ENCODE results near the gene CHMP2B.

Gene CHMP2B, protein sequence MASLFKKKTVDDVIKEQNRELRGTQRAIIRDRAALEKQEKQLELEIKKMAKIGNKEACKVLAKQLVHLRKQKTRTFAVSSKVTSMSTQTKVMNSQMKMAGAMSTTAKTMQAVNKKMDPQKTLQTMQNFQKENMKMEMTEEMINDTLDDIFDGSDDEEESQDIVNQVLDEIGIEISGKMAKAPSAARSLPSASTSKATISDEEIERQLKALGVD

GRCh38 chr3:87227104-87227834, at the start of gene CHMP2B:
Gene CHMP2B (plus strand): TSS chr3:87227309. CDS start chr3:87227523, 214 bp downstream.
- peak; percentile 93 for DNase-seq (ENCODE audit: low spot score)

- no peak for DNase-seq (ENCODE audit: low spot score)
Measured at GRCh38 chr3:87179642-87180041, 47.5 kb upstream of the CHMP2B start.

DNA sequence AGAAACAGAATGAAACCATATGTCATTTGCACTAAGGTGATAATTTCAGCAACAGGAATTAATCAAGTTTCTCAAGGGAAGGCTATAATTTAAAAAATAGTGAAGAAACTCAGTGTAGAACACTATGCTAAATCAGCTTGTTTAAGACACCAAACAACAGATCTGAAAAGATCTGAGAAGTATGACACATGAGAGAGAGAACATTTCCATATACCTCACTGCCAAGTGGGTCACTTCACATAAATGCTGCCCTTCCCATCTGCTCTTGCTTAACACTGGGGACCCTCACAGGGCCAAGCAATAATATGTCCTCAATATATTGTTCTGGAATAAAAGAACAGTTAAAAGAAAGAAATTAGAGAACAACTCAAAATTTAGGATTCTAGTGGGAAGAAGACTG, 45.6 kb upstream of the CHMP2B start:
- DNase-seq (ENCODE audit: low spot score): no peak

GRCh38 chr3:87182023-87182422, 45.1 kb upstream of the CHMP2B start:
- DNase-seq (ENCODE audit: low spot score): no peak

- no peak for DNase-seq (ENCODE audit: low spot score)
Measured at GRCh38 chr3:87186608-87187159, 40.4 kb upstream of the CHMP2B start.

DNA sequence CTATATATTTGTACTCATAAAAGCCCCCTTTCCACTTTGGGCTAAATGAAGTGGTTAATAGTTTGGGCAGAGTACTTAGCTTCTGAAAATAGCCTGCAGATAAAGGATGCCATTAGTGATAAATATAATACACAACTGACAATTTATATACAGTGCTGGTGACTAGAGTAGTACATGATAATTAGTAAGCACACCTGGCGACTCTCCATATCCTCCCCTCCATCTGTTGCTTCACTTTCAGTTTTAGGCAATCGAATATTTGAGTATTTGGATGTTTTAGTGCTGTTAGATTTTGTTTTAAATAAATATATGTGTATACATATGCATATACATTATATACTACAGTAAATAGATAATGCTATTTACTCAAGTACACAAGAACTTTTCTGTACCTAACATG, 35.9 kb upstream of the CHMP2B start:
- no peak for DNase-seq (ENCODE audit: low spot score)

DNA sequence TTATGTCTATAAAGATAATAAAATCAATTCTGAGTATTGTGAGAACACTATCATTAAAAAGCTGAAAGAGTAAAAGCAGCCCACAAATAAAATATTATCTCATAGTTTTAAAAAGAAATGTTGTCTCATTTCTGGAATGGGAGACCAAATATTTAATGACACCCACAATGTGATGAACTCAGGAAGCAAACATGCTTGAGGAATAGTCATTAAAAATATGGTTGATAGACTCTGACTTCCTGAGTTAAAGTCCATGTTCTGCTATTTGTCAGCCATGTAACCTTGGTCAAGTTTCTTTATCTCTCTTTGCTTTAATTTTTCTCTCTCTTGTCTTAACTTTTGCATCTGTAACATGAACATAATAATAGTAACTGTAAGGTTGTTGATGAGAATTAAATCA, 35.5 kb upstream of the CHMP2B start:
- no peak for DNase-seq (ENCODE audit: low spot score)

DNA sequence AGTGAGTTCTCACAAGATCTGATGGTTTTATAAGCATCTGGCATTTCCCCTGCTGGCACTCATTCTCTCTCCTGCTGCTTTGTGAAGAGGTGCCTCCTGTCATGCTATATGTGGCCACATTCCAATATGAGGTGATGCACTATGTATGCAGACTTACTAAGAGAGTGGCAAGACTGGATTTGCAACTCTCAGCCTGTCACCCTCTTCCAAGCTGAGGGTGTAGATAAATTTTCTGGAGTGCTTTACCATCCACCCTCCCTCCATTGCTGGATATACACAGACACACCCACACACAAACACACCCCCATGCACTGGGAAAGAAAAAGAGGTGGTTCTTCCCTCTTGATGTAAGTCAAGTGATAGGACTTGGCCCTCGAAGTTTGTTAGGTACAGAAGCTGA, 30.2 kb upstream of the CHMP2B start:
- no peak for DNase-seq (ENCODE audit: low spot score)

DNA sequence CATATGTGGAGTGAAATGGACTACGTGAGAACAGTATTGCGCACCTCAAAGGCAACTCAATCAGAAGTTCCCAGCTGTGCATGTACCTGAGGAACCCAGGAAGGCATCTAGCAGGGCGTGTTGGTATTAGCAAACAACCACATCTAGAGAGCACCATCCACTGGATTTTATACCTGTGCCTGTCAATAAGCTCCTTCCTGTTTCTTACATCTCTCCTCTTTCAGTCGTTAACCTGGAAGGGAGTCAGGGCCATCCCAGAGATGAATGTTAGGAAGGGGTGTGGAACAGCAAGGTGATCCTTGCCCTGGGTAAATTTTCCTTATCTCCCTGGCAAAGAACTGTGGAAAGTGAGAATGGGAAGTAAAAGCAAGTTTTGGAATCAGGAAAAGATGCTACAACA, 29.6 kb upstream of the CHMP2B start:
- no peak for DNase-seq (ENCODE audit: low spot score)

- no peak for DNase-seq (ENCODE audit: low spot score)
Measured at GRCh38 chr3:87198774-87199173, 28.3 kb upstream of the CHMP2B start.

DNA sequence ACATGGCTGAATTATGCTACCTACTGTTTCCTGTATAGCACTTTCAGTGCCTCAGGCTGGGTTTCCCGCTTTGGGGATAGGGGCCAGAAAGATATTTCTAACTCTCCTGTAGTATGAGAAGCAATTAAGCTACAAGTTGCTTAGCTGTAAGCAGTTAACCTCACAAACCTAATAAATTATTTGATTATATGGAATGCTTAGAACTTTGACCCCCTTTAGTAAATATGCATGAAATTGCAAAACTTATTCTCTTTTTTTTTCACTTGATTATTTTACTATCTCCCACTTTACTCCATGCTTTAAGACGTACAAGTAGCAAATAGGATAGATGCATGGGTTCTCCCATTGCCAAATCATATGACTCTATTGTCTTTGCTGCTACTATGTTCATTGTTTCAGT, 27.5 kb upstream of the CHMP2B start:
- no peak for DNase-seq (ENCODE audit: low spot score)

DNA sequence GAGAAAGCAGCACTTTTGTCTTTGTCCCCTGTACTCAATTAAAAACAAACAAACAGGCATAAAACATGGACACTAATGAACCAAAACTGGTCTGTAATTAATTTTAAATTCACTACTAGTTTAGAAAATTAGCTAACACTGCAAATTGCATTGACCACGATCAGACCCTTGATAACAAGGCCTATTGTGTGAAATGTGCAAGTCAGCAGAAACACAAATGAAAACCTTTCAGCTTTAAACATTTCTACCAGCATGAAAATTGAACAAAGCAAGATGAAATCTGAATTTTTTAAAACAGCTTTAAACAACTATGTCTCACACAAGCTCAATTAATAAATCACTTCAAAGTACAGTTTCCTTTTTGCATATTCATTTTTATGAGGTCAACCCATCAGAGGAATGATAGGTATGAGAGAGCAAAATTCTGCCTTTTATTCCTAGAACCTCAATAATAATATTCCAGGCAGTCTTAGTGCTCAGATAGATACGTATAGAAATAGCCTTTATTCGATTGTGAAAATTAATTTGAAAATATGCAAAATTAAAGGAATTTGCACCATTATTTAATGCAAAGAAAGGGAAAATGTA, 27.0 kb upstream of the CHMP2B start:
- no peak for DNase-seq (ENCODE audit: low spot score)

DNA sequence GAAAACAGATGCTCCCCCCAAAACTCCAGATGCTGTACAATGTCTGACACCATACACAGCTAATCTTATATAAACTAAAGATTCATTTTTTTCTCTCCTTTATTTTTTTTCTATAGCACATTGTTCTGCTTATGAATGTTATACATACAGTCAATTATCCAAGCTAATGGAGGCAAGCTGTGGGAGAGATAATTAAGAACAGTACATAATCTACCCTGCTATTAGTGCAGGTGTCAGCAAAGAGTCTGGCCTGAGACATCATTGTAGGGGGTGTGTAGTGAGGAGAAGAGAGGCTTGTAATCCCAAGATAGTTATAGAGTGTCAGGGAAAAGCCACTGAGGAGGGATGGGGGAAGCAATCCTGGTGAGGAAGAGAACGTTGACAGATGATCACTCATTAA, 25.4 kb upstream of the CHMP2B start:
- DNase-seq (ENCODE audit: low spot score): no peak

- no peak for DNase-seq (ENCODE audit: low spot score)
Measured at GRCh38 chr3:87203809-87204208, 23.3 kb upstream of the CHMP2B start.

DNA sequence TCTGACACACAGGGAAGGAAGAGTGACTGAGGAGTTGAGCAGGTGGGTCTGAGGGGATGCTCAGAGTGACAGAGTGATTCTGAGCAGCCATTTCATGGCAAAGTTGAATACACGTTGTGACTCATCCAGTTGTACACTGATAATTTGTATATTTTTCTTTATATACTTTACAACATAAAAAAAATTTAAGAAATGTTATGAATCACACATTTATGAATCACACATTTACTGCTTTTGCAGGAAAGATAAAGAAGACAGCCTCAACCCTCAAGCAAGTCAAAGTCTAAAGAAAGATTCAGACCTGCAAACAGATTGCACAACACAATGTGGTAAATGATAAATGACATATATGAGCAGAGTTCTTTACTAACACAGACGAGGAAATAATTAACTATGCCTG, 21.0 kb upstream of the CHMP2B start:
- DNase-seq (ENCODE audit: low spot score): peak; percentile 71

GRCh38 chr3:87206635-87207034, 20.5 kb upstream of the CHMP2B start:
- no peak for DNase-seq (ENCODE audit: low spot score)

DNA sequence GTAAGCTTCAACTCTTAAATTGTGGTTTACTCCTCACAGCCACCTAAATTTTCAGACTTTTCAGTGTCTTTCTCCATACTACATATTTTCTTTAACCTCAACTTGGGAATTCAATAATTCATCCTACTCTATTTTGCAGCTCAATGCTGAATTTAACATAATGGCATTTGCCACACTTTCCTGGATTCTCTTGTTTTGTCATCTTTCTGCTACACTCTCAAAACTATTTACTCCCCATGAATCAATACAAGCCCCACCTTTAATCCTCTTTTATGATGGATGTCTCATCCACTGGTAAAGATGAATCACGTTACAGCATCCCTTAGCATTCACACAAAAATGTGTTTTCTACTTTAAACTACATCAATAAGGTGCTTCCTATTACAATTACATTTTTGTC, 19.6 kb upstream of the CHMP2B start:
- DNase-seq (ENCODE audit: low spot score): peak; percentile 22

DNA sequence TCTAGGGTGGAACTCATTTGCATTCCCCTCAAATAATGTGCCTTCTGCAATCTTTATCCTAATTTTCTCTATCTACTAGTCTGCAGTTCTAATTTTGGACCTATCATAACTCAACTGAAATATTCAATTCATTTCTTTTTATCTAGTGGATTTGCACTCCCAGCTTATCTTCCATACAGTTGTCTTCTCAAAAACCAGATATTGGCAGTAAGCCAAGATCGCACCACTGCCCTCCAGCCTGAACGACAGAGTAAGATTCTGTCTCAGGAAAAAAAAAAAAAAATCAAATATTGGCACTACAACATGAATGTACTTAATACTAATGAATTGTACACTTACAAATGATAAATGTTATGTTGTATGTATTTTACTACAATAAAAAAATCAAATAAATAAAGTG, 18.0 kb upstream of the CHMP2B start:
- no peak for DNase-seq (ENCODE audit: low spot score)

GRCh38 chr3:87218560-87218959, 8.5 kb upstream of the CHMP2B start:
- no peak for DNase-seq (ENCODE audit: low spot score)

DNA sequence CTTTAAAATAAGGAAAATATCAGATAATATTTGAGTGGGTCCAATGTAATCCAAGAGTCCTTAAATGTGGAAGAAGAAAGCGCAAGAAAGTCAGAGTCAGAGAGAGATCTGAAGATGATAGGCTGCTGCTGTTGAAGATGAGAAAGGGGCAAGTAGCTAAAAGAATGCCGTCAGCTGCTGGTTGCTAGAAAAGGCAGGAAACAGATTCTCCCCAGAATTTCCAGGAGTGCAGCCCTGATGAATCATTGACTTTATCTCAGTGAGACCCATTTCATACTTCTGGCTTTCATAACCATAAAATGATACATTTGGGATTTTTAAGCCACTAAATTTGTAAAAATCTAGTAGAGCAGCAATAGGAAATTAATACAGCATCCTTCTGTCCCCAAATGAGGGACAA, 7.5 kb upstream of the CHMP2B start:
- DNase-seq (ENCODE audit: low spot score): no peak

DNA sequence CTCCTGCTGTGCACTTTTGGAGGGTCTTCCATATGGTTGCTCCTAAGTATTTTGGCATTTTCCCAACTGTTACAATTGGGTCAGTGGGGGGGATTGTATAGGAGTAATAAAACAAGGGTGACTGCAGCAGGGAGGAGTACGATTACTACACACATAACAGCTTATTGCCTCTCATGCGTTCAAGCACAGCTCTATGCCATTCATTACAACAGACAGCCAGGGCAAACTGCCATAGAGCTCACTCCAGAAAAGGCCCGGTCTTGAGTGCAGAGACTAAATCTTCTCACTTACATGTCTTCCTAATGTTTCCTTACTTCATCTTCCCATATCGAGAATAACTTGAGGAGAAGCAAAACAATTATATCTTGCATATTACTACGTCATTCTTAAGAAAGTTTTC, 1.4 kb upstream of the CHMP2B start:
- DNase-seq (ENCODE audit: low spot score): no peak

DNA sequence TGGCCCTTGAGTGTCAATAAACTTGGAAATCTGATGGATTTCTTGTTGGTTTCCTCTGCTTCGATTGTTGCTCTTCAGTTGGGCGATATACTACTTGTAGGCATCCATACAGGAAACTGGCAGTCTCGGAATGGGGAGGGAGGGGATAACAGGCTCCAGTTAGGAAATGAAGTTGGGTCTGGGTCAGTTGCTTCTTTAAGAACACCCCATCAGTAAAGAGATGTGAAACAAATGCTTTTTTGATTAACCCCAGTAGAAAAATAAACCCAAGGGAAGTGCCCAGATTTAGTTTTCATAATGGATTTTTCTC, 681 bp downstream of the CHMP2B start:
- DNase-seq (ENCODE audit: low spot score): no peak

GRCh38 chr3:87228316-87228715, 1.2 kb downstream of the CHMP2B start:
- DNase-seq (ENCODE audit: low spot score): peak; percentile 70

- DNase-seq (ENCODE audit: low spot score): no peak
Measured at GRCh38 chr3:87229113-87229512, 2.0 kb downstream of the CHMP2B start.

All from RKO (cell line).